Gastrocnemius medialis (tissue), 4 donors: Measurements from ENCODE around the gene ZXDC. TPM values are rescaled to one million over a fixed set of nuclear protein-coding genes. Genes with fewer than 3 reads are reported as not detected.

Experiments used
- ATAC-seq, 2 donors: fragments of 150-250 bp; one replicate each; pipeline ENCODE4 v1.9.1; 2016
- DNase-seq, 2 donors: peaks; one replicate each; pipeline ENCODE4 v3.0.0-alpha.2; 2019
- H3K27ac ChIP-seq, 4 donors: fragments of 200-600 bp; sonication (generic); 1 replicate in 1 of 4; 2 replicates in 3 of 4; pipeline ENCODE4 v1.5.1; 2016 to 2018; ENCODE audit warnings: mild to moderate bottlenecking in 2 of 4, moderate library complexity in 1 of 4
- H3K27me3 ChIP-seq, 3 donors: fragments of 200-600 bp; sonication (generic) in 2 of 3; 1 replicate in 1 of 3; 2 replicates in 2 of 3; pipeline versions ENCODE4 v1.5.1 to v1.6.0; 2016 to 2019; ENCODE audit warnings: mild to moderate bottlenecking in 1 of 3, moderate library complexity in 1 of 3
- H3K36me3 ChIP-seq, 2 donors: fragments of 200-600 bp; sonication (generic) in 1 of 2; one replicate each; pipeline ENCODE4 v1.5.1; 2017 to 2018
- H3K4me1 ChIP-seq, 2 donors: fragments of 200-600 bp; sonication (generic) in 1 of 2; one replicate each; pipeline ENCODE4 v1.5.1; 2016 to 2017; ENCODE audit warnings: mild to moderate bottlenecking in 2 of 2
- H3K4me3 ChIP-seq, 4 donors: fragments of 200-600 bp; sonication (generic) in 3 of 4; 1 replicate in 1 of 4; 2 replicates in 3 of 4; pipeline ENCODE4 v1.5.1; 2016 to 2019; ENCODE audit warnings: mild to moderate bottlenecking in 2 of 4
- H3K9me3 ChIP-seq, 3 donors: fragments of 200-600 bp; sonication (generic) in 2 of 3; 1 replicate in 1 of 3; 2 replicates in 2 of 3; pipeline ENCODE4 v1.5.1; 2016 to 2019
- POLR2A ChIP-seq, 2 donors: fragments of 450-650 bp; IDR thresholded peaks; one replicate each; pipeline ENCODE4 v1.6.1; 2017; ENCODE audit warnings: antibody characterized with exemption in 2 of 2, mild to moderate bottlenecking in 2 of 2, moderate library complexity in 2 of 2
- in situ Hi-C, 4 donors: fragments of 200-750 bp; cut with MboI; loops; one replicate each; pipeline versions ENCODE4 v1.15.0 to v1.8.0; 2017; ENCODE audit warnings: low sequenced_read_pairs in 4 of 4
- intact Hi-C: fragments of 100-400 bp; cut with DNase I; formaldehyde crosslinking; loops from one replicate; pipeline ENCODE4 v1.15.1; 2023; ENCODE audit warnings: low total_unique reads
- total RNA-seq, 4 donors: library from RNA; depleted of rRNA; stranded (reverse); fragments of >200 nt; gene quantifications; one replicate each; pipeline versions ENCODE4 v1.1.0 to v1.2.3, GENCODE V29; 2016
- TF ChIP-seq, protein P1 (sequence below), 5 experiments: fragments of 450-650 bp in 3 of 5; fragments of 200-600 bp in 2 of 5; sonication (generic) in 2 of 5; IDR thresholded peaks in 4 of 5; conservative IDR thresholded peaks in 1 of 5; 1 replicate in 4 of 5; 2 replicates in 1 of 5; pipeline ENCODE4 v1.5.1; 2016 to 2019; ENCODE audit warnings: antibody characterized with exemption in 5 of 5, mild to moderate bottlenecking in 3 of 5, moderate library complexity in 3 of 5

Gene ZXDC
- total RNA-seq, 4 donors from 2014 or later, result 40.9 to 54.2 (median 45.4) TPM

DNA sequence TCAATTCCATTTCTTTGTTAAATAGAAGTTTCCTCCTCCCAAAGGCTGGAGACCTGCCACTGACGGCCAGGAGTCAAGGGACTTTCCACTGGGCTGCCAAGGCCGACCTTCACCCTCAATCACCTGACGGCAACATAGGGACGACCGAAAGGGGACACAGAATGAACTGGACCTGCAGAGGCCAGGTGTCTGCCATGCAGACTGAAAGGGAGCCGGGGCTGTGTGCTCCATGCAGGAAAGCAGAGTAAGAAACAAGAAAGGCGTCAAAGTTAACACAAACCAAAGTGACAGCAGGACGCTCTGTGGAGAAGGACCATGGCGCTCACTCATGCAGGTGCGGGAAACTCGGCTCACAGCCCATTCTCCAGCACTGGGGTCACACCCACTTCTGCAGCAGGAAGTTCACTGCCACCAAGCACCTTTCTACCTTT, 26.1 kb downstream of the ZXDC start:
- intact Hi-C loops (no loop called here), in situ Hi-C loops (no loop called here)
- peaks cover 17 to 27% of the 10 kb centered on the region in 2 donors for H3K4me1 ChIP-seq
- TF ChIP-seq, protein P1, sequence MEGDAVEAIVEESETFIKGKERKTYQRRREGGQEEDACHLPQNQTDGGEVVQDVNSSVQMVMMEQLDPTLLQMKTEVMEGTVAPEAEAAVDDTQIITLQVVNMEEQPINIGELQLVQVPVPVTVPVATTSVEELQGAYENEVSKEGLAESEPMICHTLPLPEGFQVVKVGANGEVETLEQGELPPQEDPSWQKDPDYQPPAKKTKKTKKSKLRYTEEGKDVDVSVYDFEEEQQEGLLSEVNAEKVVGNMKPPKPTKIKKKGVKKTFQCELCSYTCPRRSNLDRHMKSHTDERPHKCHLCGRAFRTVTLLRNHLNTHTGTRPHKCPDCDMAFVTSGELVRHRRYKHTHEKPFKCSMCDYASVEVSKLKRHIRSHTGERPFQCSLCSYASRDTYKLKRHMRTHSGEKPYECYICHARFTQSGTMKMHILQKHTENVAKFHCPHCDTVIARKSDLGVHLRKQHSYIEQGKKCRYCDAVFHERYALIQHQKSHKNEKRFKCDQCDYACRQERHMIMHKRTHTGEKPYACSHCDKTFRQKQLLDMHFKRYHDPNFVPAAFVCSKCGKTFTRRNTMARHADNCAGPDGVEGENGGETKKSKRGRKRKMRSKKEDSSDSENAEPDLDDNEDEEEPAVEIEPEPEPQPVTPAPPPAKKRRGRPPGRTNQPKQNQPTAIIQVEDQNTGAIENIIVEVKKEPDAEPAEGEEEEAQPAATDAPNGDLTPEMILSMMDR (IDR thresholded peaks at IDR 0.05 in 4 of 5, conservative IDR thresholded peaks at IDR 0.05 in 1 of 5), result no peak
- TF ChIP-seq POLR2A (IDR thresholded peaks at IDR 0.05), result no peak
- no peak for DNase-seq
- ATAC-seq, result no peak
- H3K27ac ChIP-seq, result no peak overlapping the region
- H3K36me3 ChIP-seq, result peaks cover 0 to 35% of the 10 kb centered on the region in 2 donors
- no peak overlapping the region for H3K4me3 ChIP-seq
- no peaks in the 10 kb centered on the region for H3K27me3 ChIP-seq
- no peaks in the 10 kb centered on the region for H3K9me3 ChIP-seq

GRCh38 chr3:126448893-126449180, 26.9 kb downstream of the ZXDC start:
- no peak for DNase-seq

DNA sequence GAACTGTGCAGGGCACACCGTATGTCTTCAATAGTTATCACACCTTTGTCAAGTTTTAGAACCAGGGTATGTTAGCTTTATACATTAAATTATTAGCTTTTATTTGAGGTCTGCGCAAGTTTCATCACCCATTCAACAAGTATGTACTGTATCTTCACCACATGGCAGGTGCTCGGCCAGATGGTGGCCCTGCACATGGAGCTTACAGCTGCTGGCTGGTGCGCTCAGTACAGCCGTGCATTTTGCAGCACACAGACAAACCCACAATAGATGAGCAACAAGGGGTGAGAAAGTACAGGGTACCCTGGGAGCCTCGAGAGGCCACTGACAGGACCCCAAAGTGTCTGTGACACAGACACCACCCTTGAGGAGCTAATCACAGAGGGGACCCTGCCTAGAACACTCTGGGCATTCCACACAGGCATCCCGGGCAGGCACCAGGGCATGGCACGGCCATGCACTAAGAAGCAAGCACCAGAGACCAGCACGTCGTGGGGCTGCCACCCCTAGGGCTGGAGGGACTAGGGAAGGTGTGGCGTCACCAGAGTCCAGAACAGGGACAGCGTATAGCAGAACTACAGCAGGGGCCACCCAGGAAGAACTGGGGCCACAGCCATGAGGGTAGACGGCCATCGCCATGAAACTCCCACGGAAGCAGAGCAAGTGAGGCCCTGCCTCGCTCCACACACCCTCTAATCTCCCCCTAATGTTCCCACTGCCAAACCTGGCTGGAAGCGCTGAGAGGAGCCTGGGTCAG, 27.4 kb downstream of the ZXDC start:
- no peak overlapping the region for H3K27ac ChIP-seq
- no peaks in the 10 kb centered on the region for H3K9me3 ChIP-seq
- peaks cover 0 to 35% of the 10 kb centered on the region in 2 donors for H3K36me3 ChIP-seq
- no peak overlapping the region for H3K4me3 ChIP-seq
- intact Hi-C loops, result no loop called here
- DNase-seq (no peak), ATAC-seq (no peak)
- in situ Hi-C loops, result no loop called here
- TF ChIP-seq, protein P1 (IDR thresholded peaks at IDR 0.05 in 4 of 5, conservative IDR thresholded peaks at IDR 0.05 in 1 of 5), result no peak
- no peak for TF ChIP-seq POLR2A (IDR thresholded peaks at IDR 0.05)
- H3K27me3 ChIP-seq, result no peaks in the 10 kb centered on the region
- peaks cover 15 to 24% of the 10 kb centered on the region in 2 donors for H3K4me1 ChIP-seq

More at GRCh38 chr3:126448893-126449180, 26.9 kb downstream of the ZXDC start:
- intact Hi-C loops, result no loop called here
- TF ChIP-seq, protein P1 (IDR thresholded peaks at IDR 0.05 in 4 of 5, conservative IDR thresholded peaks at IDR 0.05 in 1 of 5), result no peak
- TF ChIP-seq POLR2A (IDR thresholded peaks at IDR 0.05), result no peak
- H3K9me3 ChIP-seq, result no peaks in the 10 kb centered on the region
- peaks cover 15 to 24% of the 10 kb centered on the region in 2 donors for H3K4me1 ChIP-seq
- no peak for ATAC-seq
- no peak overlapping the region for H3K4me3 ChIP-seq
- H3K36me3 ChIP-seq, result peaks cover 0 to 35% of the 10 kb centered on the region in 2 donors
- in situ Hi-C loops, result no loop called here
- no peaks in the 10 kb centered on the region for H3K27me3 ChIP-seq
- H3K27ac ChIP-seq, result no peak overlapping the region

DNA sequence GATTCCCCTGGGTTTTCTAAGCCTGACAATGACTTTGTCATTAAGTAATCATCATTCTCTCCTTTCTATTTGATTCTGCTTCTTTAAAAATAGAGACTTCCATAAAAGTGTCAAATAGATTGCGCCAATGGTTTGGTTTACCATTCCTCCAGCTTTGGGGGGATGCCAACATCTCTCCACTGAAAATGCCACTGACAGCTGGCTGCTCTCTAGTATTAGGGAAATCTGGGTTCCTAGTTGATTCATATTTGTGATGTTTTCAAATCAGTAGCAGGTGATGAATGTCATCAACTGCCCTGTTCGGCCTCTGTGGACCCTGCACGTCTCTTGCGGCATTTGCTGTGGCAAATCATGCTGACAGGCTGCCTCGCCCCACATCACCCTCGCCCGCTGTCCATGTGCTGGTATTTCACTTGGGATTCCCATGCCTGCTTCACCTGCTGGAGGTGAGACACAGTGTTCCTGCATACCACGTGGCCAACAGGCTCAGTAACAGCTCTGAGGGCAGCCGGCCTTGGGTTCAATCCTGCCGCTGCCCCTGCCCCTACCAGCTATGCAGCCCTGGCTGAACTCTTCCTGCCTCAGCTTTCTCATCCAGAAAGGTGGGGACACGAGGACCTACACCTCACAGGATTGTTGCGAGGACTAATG, 28.1 kb downstream of the ZXDC start:
- intact Hi-C loops, result no loop called here
- H3K4me3 ChIP-seq, result no peak overlapping the region
- in situ Hi-C loops, result no loop called here
- DNase-seq (no peak), ATAC-seq (no peak)
- H3K4me1 ChIP-seq, result peaks cover 15 to 24% of the 10 kb centered on the region in 2 donors
- H3K9me3 ChIP-seq, result no peaks in the 10 kb centered on the region
- H3K27ac ChIP-seq, result peak overlapping the region in 1 of 4 donors; percentile 47
- no peaks in the 10 kb centered on the region for H3K27me3 ChIP-seq
- no peak for TF ChIP-seq POLR2A (IDR thresholded peaks at IDR 0.05)
- TF ChIP-seq, protein P1 (IDR thresholded peaks at IDR 0.05 in 4 of 5, conservative IDR thresholded peaks at IDR 0.05 in 1 of 5), result no peak
- H3K36me3 ChIP-seq, result peaks cover 0 to 35% of the 10 kb centered on the region in 2 donors
